Coronary artery (tissue), 2 donors: ENCODE data around the gene KDM5C.

Experiments
- DNase-seq: peaks from one replicate; pipeline ENCODE4 v3.0.0-alpha.2; 2017; ENCODE audit warnings: low spot score
- H3K27ac ChIP-seq, 2 donors: fragments of 200-600 bp; sonication (generic); one replicate each; pipeline ENCODE4 v1.5.1; 2016 to 2019
- H3K4me3 ChIP-seq: fragments of 200-600 bp; sonication (generic); 2 replicates; pipeline ENCODE4 v1.5.1; 2016; ENCODE audit warnings: mild to moderate bottlenecking, moderate library complexity
- TF ChIP-seq, protein P1 (sequence below): fragments of 200-600 bp; sonication (generic); IDR thresholded peaks from one replicate; pipeline ENCODE4 v1.5.1; 2019; ENCODE audit warnings: antibody characterized with exemption

Gene KDM5C

DNA sequence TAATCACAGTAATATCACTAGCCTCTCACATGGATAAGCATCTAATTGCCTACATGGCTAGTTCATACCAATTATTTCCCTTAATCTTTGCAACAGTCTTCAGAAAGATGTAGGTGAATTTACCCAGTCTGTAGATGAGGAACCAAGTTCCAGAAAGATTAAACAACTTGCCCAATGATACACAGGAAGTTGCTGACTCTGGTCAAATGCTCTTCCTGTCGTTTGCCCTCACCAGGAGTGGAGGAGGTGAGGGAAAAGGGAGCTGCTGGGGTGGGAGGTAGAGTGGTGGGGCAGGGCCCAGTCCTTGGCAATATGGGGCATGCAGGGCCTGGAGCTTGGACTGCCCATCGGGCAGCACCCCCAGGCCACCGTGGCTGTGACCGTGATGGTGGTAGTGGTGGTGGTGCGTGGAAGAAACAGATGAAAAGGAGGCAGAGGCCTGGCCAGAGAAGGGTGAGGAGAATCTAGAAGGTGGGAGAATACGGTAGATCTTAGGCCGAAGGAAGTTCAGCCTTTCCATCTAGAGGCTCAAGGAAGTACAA is 2.3 kb upstream of the KDM5C start:
- no peak for DNase-seq
- Histone ChIP-seq H3K4me3 (no peak overlapping the region), H3K27ac (no peak overlapping the region)
- TF ChIP-seq, protein P1, sequence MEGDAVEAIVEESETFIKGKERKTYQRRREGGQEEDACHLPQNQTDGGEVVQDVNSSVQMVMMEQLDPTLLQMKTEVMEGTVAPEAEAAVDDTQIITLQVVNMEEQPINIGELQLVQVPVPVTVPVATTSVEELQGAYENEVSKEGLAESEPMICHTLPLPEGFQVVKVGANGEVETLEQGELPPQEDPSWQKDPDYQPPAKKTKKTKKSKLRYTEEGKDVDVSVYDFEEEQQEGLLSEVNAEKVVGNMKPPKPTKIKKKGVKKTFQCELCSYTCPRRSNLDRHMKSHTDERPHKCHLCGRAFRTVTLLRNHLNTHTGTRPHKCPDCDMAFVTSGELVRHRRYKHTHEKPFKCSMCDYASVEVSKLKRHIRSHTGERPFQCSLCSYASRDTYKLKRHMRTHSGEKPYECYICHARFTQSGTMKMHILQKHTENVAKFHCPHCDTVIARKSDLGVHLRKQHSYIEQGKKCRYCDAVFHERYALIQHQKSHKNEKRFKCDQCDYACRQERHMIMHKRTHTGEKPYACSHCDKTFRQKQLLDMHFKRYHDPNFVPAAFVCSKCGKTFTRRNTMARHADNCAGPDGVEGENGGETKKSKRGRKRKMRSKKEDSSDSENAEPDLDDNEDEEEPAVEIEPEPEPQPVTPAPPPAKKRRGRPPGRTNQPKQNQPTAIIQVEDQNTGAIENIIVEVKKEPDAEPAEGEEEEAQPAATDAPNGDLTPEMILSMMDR = no peak

- peak overlapping the region; percentile 89 for H3K4me3 ChIP-seq
- TF ChIP-seq, protein P1 = no peak
Measured at GRCh38 chrX:53223955-53224859, 800 bp downstream of the KDM5C start.

DNA sequence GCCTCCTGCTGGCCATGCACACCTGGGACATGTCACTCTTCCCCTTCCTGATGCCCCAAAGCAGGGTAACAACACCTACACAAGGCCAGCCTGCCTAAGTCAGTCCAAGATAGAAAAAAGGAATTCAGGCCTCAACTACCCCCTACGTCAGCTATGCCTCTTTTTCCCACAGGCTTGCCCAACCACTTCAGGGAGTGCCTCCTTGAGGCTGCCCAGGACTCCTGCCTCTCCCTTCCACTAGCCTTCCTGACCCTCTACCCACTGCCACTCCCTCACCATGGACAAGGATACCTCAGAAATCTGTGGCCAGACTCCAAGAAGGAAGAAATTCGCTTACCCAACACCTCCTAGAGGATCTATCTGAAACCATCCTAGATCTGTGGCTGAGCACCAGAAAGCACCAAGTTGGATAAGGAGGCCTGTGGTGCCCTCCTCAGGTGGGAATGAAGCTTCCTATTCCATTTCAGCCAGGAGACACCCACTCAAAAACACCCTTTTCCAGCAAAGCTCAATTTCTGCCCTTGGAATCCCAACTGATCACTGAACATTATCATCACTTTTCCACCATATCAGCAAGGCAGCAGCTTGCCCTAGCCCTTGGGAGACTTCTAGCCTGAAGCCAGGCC is 1.8 kb downstream of the KDM5C start:
- Histone ChIP-seq H3K27ac (no peak overlapping the region), H3K4me3 (peak overlapping the region; percentile 89)
- TF ChIP-seq, protein P1 = no peak
- DNase-seq = no peak

More at GRCh38 chrX:53223955-53224859, 800 bp downstream of the KDM5C start:
- H3K27ac ChIP-seq = peak overlapping the region; percentile 88 to 90
- no peak for DNase-seq

- DNase-seq = no peak
Measured at GRCh38 chrX:53211391-53211978, 13.5 kb downstream of the KDM5C start.

DNA sequence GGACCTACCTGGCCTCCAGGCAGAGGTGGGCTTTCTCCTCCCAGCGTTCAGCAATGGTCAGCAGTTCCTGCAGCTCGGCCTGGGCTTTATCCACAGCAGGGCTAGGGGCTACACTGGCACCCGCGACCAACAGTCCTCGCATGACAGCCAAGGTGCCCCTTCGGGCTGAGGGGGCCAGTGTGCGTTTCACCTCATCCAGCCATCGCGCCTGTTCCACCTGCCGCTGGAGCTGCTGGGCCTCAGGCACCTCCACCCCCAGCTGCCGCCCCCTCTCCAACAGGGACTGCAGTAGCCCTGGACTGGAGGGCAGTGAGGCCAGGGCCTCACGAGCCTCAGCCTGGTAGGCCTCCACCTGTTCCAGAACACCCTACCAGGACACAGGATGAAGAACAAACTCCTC is 28.3 kb downstream of the KDM5C start:
- DNase-seq = peak; percentile 72
- Histone ChIP-seq H3K4me3 (no peak overlapping the region), H3K27ac (no peak overlapping the region)
- TF ChIP-seq, protein P1 = no peak

More at GRCh38 chrX:53211391-53211978, 13.5 kb downstream of the KDM5C start:
- TF ChIP-seq, protein P1 = no peak
- Histone ChIP-seq H3K27ac (no peak overlapping the region), H3K4me3 (no peak overlapping the region)

GRCh38 chrX:53195401-53195800 is 29.6 kb downstream of the KDM5C start:
- Histone ChIP-seq H3K27ac (no peak overlapping the region), H3K4me3 (no peak overlapping the region)
- DNase-seq = no peak
- TF ChIP-seq, protein P1 = no peak
